PC-9 (cell line): Measurements from ENCODE around the gene HIGD1B. TPM values are rescaled to one million over a fixed set of nuclear protein-coding genes. Genes with fewer than 3 reads are reported as not detected.

ENCODE experiments used
- BruUV-seq: library from RNA; stranded (reverse); fragments of 400-500 nt; replicated peaks from 2 replicates; lab custom pipeline; 2021; lab: Mats Ljungman, UMichigan
- CTCF ChIA-PET: fragments of 300-600 bp; sonication (Branson Sonifier 250); formaldehyde crosslinking; loops from one replicate; lab custom pipeline; 2022; ENCODE audit warnings: antibody characterized with exemption; lab: Charles Lee
- POLR2A ChIA-PET: fragments of 300-600 bp; sonication (Branson Sonifier 250); formaldehyde crosslinking; loops from one replicate; lab custom pipeline; 2022; ENCODE audit warnings: antibody characterized with exemption; ENCODE audit not compliant: unreplicated experiment; lab: Charles Lee
- DNase-seq, 2 experiments: peaks; one replicate each; pipeline versions ENCODE4 v3.0.0 to v3.0.0-alpha.2; 2015 to 2022; ENCODE audit warnings: mixed read lengths in 1 of 2
- H2AFZ ChIP-seq: fragments of 200-600 bp; sonication (generic); 2 replicates; pipeline ENCODE4 v1.8.1; 2017; ENCODE audit warnings: antibody characterized with exemption
- H3F3A ChIP-seq: fragments of 200-600 bp; sonication (generic); 2 replicates; pipeline ENCODE4 v1.8.1; 2017; ENCODE audit warnings: antibody characterized with exemption, mild to moderate bottlenecking, low read depth; ENCODE audit not compliant: insufficient read depth
- H3K27ac ChIP-seq: fragments of 200-600 bp; sonication (generic); 2 replicates; pipeline ENCODE4 v1.6.1; 2016; ENCODE audit warnings: mixed run types
- H3K27me3 ChIP-seq: fragments of 200-600 bp; sonication (generic); 2 replicates; pipeline ENCODE4 v1.6.1; 2016; ENCODE audit warnings: low read depth, mixed run types; ENCODE audit not compliant: insufficient read depth
- H3K36me3 ChIP-seq: fragments of 200-600 bp; sonication (generic); 2 replicates; pipeline ENCODE4 v1.6.1; 2016; ENCODE audit warnings: low read depth, mixed run types
- H3K4me1 ChIP-seq: fragments of 200-600 bp; sonication (generic); replicated peaks from 2 replicates; pipeline ENCODE4 v1.6.1; 2016; ENCODE audit warnings: mixed run types; ENCODE audit not compliant: insufficient read depth
- H3K4me2 ChIP-seq: fragments of 200-600 bp; sonication (generic); 2 replicates; pipeline ENCODE4 v1.6.1; 2017; ENCODE audit warnings: mixed run types
- H3K4me3 ChIP-seq: fragments of 200-600 bp; sonication (generic); 2 replicates; pipeline ENCODE4 v1.6.1; 2016; ENCODE audit warnings: mixed run types
- H3K79me2 ChIP-seq: fragments of 200-600 bp; sonication (generic); 2 replicates; pipeline ENCODE4 v1.6.1; 2017; ENCODE audit warnings: low read depth, mixed run types
- H3K9me2 ChIP-seq: fragments of 200-600 bp; sonication (generic); 2 replicates; pipeline ENCODE4 v1.8.1; 2017; ENCODE audit warnings: mild to moderate bottlenecking; ENCODE audit not compliant: insufficient read depth
- H3K9me3 ChIP-seq: fragments of 200-600 bp; sonication (generic); 2 replicates; pipeline ENCODE4 v1.8.1; 2016; ENCODE audit warnings: low read depth; ENCODE audit not compliant: insufficient read depth
- H4K20me1 ChIP-seq: fragments of 200-600 bp; sonication (generic); 2 replicates; pipeline ENCODE4 v1.8.1; 2017; ENCODE audit not compliant: insufficient read depth
- CTCF ChIP-seq: fragments of 200-600 bp; sonication (generic); conservative IDR thresholded peaks from 2 replicates; pipeline ENCODE4 v1.6.1; 2017; ENCODE audit warnings: mixed run types, antibody characterized with exemption, mild to moderate bottlenecking, moderate library complexity
- EZH2 ChIP-seq: fragments of 200-600 bp; sonication (generic); IDR thresholded peaks from 2 replicates; pipeline ENCODE4 v1.8.0; 2017; ENCODE audit warnings: antibody characterized with exemption, low read depth
- intact Hi-C: fragments of 100-400 bp; cut with micrococcal nuclease; formaldehyde crosslinking; loops from one replicate; pipeline ENCODE4 v1.10.0; 2022; ENCODE audit not compliant: unreplicated experiment
- total RNA-seq: library from RNA; stranded (reverse); gene quantifications from 2 replicates; pipeline ENCODE4 v1.2.3, GENCODE V29; 2021

Gene HIGD1B
- total RNA-seq, 1 experiment from 2014 or later: not detected

GRCh38 chr17:44827863-44828262 lies 19.8 kb upstream of the HIGD1B start:
- Histone ChIP-seq H3K79me2 (peaks cover 53% of the 10 kb centered on the region), H2AFZ (peak overlapping the region; percentile 92; the same call in 1 of the 2 replicates), H3K9me3 (no peaks in the 10 kb centered on the region), H3K9me2 (no peaks in the 10 kb centered on the region), H3K27me3 (no peaks in the 10 kb centered on the region), H3K27ac (no peak overlapping the region), H3K4me2 (peak overlapping the region; percentile 87), H3K36me3 (no peaks in the 10 kb centered on the region), H3K4me1 (peaks cover 17% of the 10 kb centered on the region), H3F3A (peaks cover 14% of the 10 kb centered on the region; the same call in 1 of the 2 replicates), H3K4me3 (peak overlapping the region; percentile 89), H4K20me1 (no peaks in the 10 kb centered on the region)
- CTCF ChIA-PET: no interaction called here
- no peak for DNase-seq
- POLR2A ChIA-PET: no interaction called here
- BruUV-seq: no TSS peak
- intact Hi-C loops: loop anchor here (5.0 kb wide), 1 partner anchor 36 kb away; no protein-coding TSS in a partner anchor
- TF ChIP-seq EZH2 (no peak), CTCF (no peak)

GRCh38 chr17:44828919-44829522 lies 18.7 kb upstream of the HIGD1B start:
- no peak for DNase-seq
- TSS peak; percentile 37 for BruUV-seq

More at GRCh38 chr17:44828919-44829522, 18.7 kb upstream of the HIGD1B start:
- TF ChIP-seq CTCF (no peak), EZH2 (no peak)
- Histone ChIP-seq H3K36me3 (no peaks in the 10 kb centered on the region), H4K20me1 (no peaks in the 10 kb centered on the region), H3K79me2 (peaks cover 47% of the 10 kb centered on the region), H3K4me2 (peak overlapping the region; percentile 87), H3K9me2 (no peaks in the 10 kb centered on the region), H3K27me3 (no peaks in the 10 kb centered on the region), H3F3A (peaks cover 12% of the 10 kb centered on the region; the same call in 1 of the 2 replicates), H2AFZ (peak overlapping the region; percentile 92), H3K9me3 (no peaks in the 10 kb centered on the region), H3K4me1 (peaks cover 17% of the 10 kb centered on the region), H3K4me3 (peak overlapping the region; percentile 89), H3K27ac (no peak overlapping the region)
- POLR2A ChIA-PET: interaction anchor here (0.5 kb wide), 1 partner anchor 48 kb away, joined by 4 read pairs; no protein-coding TSS in a partner anchor
- CTCF ChIA-PET: no interaction called here
- intact Hi-C loops: loop anchor here (5.0 kb wide), 1 partner anchor 37 kb away; no protein-coding TSS in a partner anchor
